ENCODE data around the gene JADE2.
A peak's percentile ranks its signal among the peaks of the same experiment; 100 is the strongest.
"Not testable (repeated sequence)": the region's sequence is repeated elsewhere in the genome, so short reads cannot be mapped to it uniquely, and the experiment has no call there.

Gene JADE2

GRCh38 chr5:134506054-134507039 is 19.1 kb upstream of the JADE2 start:
- no peak for FAIRE-seq
- peak; percentile 84 for DNase-seq (ENCODE audit: insufficient read length, low spot score)

DNA sequence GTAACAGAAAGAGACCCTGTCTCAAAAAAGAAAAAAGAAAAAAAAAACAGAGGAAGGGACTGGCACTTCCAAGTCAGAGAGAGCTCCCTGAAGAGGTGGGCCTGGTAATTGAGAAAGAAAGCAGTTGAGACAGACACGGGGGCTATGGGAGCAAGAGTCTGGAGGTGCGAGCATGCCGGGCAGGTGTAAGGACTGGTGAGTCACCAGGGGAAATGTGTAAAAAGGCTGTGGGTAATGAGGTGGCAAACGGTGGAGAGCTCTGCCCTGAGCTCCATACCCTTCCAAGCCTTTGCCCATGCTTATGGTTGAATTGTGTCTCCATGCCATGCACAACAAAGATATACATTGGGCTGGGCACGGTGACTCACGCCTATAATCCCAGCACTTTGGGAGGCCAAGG is 18.0 kb upstream of the JADE2 start:
- FAIRE-seq (no peak), DNase-seq (ENCODE audit: insufficient read length, low spot score) (no peak)

DNA sequence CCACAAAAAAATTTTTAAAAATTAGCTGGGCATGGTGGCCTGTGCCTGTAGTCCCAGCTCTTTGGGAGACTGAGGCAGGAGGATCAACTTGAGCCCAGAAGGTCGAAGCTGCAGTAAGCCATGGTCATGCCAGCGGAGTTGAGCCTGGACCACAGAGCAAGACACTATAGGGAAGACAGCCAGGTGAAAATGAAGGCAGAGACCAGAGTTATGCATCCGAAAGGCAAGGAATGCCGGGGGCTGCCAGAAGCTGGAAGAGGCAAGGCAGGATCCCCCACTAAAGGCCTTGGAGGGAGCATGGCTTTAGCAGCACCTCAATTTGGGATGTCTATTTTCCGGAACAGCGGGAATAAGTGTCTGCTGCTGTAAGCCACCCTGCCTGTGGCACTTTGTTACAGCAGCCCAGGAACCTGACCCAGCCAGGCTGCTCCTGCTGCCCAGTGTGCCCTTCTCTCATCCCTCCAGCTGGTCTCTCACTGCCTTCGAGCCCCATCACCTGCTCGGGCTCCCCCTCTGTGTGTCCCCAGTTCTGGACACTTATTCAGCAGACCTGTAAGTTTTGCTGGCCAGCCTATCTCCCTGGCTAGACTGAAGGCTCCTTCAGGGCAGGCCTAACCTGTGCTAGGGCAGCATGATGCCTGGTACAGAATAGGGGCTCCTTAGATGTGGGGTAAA is 16.8 kb upstream of the JADE2 start:
- FAIRE-seq, result no peak
- DNase-seq (ENCODE audit: insufficient read length, low spot score), result no peak

DNA sequence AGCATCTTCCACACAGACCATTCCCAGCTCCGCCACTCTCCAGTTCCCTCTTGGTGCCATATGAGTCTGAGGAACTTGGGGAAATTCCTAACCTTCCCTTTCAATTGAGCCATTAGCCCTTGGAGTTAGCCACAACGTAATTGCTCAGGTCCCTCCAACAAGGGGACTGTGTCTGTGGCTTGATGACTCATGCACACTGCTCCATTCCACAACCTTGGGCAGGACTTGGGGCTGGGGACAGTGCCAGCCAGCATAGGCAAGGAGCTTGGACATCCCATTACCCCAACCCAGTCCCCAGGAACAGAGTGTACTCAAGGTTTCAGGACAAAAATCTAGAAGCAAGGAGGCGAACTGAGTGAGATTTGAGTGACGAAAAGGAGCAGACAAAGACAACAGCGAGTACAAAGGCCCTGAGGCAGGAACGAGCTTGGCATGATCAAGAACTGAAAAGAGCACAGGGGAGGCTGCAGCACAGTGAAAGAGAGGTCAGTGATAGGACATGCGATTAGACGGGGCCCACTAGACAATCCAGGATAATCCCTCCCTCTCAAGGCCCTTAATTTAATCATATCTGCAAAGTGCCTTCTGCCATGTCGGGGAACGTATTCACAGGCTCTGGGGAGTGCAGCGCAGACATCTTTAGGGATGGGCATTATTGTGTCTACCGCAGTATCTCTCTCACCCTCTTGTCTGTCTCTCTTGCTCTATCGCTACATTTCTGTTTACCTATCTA is 16.0 kb upstream of the JADE2 start:
- DNase-seq (ENCODE audit: insufficient read length, low spot score), result no peak
- FAIRE-seq, result no peak

GRCh38 chr5:134510970-134511795 is 14.3 kb upstream of the JADE2 start:
- peak; percentile 45 for DNase-seq (ENCODE audit: insufficient read length, low spot score)
- FAIRE-seq, result peak; percentile 77

DNA sequence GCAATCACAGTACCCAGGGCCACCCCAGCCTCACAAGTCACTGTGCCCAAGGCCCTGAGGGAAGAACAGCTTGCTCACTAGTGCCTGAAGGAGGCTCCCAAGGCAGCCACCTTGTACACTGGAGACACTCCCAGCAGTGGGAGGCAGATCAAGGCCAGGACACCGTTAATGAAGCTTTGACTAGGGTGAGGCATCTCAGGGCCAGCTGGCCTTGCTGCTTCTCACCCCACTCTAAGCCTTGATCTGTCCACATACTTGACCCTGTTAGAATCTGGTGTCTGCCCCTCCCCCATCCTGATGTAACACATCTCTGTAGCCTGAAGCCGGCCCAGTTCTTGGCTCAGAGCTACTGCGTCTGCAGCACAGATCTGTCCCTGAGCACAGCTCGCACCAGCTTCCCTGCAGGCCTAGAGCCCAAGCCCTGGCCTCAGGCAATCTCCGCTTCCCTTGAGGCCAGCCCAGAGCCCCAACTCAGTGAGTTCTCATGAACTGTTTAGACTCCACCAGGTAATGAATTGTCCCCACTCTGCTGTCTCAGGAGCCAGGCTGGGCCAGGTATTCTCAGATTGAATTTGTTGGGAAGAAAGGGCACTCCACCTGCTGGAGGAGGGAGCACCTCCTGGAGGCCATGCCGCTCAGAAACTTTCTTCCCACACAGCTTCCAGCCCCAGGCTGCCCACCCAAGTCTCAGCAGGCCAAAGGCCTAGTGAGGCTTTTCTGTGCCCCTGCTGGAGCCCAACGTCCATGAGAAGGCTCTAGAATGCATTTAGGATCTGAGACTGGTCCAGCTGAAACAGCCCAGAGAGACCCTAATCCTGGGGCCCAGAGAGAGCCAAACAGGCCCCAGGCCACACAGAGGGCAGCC is 13.4 kb upstream of the JADE2 start:
- DNase-seq (ENCODE audit: insufficient read length, low spot score) (no peak), FAIRE-seq (no peak)

GRCh38 chr5:134512661-134512999 is 12.8 kb upstream of the JADE2 start:
- FAIRE-seq (no peak), DNase-seq (ENCODE audit: insufficient read length, low spot score) (no peak)

DNA sequence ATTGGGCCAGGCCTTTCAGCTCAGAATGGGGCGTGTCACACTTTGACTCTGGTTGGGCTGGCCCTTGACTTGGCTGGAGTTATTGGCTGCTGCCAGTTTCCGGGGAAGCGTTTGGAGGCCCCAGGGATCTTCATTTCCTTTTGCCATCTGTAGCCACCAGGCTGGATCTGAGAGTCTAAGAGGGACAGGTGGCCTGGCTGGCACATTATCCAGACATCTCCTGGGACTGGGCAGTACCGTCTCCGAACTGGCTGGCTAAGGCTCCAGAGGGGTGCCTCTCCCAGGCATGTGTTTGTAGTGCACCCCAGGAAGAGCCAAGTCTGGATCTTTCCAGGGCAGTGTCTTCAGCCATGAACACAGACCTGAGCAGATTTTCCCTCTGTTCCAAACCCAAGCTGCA is 9.7 kb upstream of the JADE2 start:
- FAIRE-seq (no peak), DNase-seq (ENCODE audit: insufficient read length, low spot score) (no peak)

GRCh38 chr5:134516984-134517383 is 8.5 kb upstream of the JADE2 start:
- not testable (repeated sequence) for FAIRE-seq; DNase-seq (ENCODE audit: insufficient read length, low spot score)

DNA sequence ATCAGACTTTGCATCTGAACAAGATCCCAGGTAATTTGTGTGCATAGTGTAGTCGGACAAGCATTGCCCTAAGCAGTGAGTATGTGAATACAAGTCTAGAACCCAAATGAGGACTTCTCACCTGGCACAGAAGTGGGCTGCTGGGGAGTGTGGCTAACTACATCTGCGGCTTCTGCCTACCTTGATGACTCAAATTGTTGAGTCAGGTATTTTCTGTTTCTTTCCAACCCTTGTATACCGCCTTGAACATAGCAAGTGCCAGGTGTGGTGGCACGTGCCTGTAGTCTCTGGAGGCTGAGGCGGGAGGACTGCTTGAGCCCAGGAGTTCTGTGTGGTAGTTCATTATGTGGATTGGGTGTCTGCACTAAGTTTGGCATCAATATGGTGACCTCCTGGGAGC is 7.9 kb upstream of the JADE2 start:
- no peak for DNase-seq (ENCODE audit: insufficient read length, low spot score)

DNA sequence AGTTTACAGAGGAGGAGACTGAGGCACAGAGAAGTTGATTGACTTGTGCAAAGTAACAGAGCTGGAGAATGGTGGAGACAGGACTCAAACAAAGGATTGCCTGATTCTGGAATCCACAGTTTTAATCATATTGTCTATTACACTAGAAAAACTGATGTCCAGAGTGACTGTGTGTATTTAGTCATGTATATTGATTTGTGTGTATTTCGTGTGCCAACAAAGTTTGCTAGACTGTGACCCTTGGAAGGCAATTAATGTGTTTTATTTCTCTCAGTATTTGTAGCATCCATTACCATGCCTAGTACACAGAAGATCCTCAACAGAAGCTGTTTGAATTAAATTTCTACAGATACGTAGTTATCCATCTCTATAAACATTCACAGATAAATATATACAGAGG is 5.5 kb upstream of the JADE2 start:
- DNase-seq (ENCODE audit: insufficient read length, low spot score), result no peak
- FAIRE-seq, result no peak

More for the DNA sequence above, 7.9 kb upstream of the JADE2 start:
- no peak for FAIRE-seq

GRCh38 chr5:134521841-134522240 is 3.6 kb upstream of the JADE2 start:
- FAIRE-seq, result no peak

GRCh38 chr5:134523543-134524271 is 1.8 kb upstream of the JADE2 start:
- FAIRE-seq, result no peak
- no peak for DNase-seq (ENCODE audit: insufficient read length, low spot score)

More at GRCh38 chr5:134521841-134522240, 3.6 kb upstream of the JADE2 start:
- DNase-seq (ENCODE audit: insufficient read length, low spot score), result no peak

DNA sequence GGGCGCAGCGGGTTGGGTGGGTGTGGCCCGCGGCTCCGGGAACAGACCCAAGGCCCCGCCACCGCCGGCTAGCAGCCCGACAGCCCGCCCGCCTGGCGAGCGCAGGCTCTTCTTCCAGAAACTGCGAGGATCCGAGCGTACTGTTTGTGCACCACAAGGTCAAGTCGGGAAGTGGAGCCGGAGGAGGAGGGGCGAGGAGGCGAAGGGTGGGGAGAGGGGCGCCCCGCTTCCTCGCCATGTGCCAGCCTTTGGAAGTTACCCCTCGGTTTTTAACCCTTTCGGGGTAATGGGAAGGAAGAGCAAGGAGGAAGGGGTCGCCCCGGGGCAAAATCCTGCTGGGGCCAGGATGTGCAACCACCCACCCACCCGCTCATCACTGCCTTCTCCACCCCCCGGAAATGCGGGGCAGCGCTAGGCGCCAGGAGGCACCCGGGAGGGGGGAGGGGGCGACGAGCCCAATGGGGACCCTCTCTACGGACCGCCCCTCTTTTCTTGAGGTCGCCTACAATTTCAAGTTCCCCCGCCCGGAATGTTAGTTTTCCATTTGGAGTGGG is 1.1 kb upstream of the JADE2 start:
- FAIRE-seq, result peak; percentile 51
- DNase-seq (ENCODE audit: insufficient read length, low spot score), result peak; percentile 61

- DNase-seq (ENCODE audit: insufficient read length, low spot score) (peak; percentile 53), FAIRE-seq (no peak)
These were observed 413 bp downstream of the JADE2 start for GRCh38 chr5:134525683-134526482.

DNA sequence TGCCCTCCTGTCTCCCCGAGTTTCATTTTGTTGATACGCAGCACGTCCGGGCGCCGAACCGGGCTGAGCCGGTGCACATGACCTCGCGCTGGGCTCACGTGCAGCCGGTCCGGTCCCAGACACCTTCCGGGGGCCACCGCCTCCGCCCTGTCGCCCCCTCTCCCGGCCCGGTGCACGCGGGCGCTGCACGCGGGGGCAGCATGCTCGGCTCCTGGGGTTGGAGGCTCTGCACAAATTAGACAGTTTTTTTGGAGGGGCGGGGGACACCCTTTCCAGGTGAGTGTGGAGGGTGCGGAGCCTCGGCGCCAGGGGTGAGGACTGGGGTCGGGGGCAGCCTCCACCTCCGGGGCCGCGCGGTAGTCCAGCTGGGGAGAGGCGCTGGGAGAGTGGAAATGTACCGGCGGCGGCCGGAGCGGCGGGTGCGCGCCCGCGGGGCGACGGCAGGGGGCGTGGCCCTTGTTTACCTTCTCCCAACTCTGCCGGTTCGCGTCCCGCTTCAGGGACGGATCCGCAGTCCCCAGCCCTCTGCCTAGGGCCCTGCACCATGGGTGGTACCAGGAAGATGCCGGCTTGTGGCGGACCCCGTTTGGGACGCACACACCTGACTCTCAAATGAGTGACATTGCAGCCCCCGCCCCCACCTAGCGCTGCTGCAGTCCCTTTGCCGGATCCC is 1.1 kb downstream of the JADE2 start:
- no peak for DNase-seq (ENCODE audit: insufficient read length, low spot score)
- peak; percentile 36 for FAIRE-seq
